ENCODE measurements around the gene TMEM212. TPM values are rescaled to one million over a fixed set of nuclear protein-coding genes. Genes with fewer than 3 reads are reported as not detected.

Gene TMEM212
- total and polyA plus RNA-seq, 2 of the 13 experiments (the other 11 are each of a cell fraction or from before 2014, with no cell fraction given): not detected

GRCh38 chr3:171840811-171841619 lies 2.1 kb upstream of the TMEM212 start (continued):
- TF ChIP-seq ZNF776 (CRISPR knock-in tag; IDR thresholded peaks at IDR 0.05) (no peak), ZNF746 (CRISPR knock-in tag; IDR thresholded peaks at IDR 0.05) (peak; percentile 34; the same call in 1 of the 2 replicates), ZFY (CRISPR knock-in tag; IDR thresholded peaks at IDR 0.05) (peak; percentile 64; the same call in 1 of the 2 replicates), ZNF615 (CRISPR knock-in tag; IDR thresholded peaks at IDR 0.05; ENCODE audit: borderline replicate concordance) (no peak), SUZ12 (IDR thresholded peaks at IDR 0.05; ENCODE audit: low read depth, low read length) (no peak), HOXA5 (CRISPR knock-in tag; IDR thresholded peaks at IDR 0.05) (no peak; the same call in 1 of the 2 replicates), ATF4 (CRISPR knock-in tag; IDR thresholded peaks at IDR 0.05) (peak in 1 of 2 experiments; percentile 91; a peak in 2 of 4 replicates), MED1 (CRISPR knock-in tag; IDR thresholded peaks at IDR 0.05) (peak; percentile 100), FOXJ3 (CRISPR knock-in tag; IDR thresholded peaks at IDR 0.05; ENCODE audit: borderline replicate concordance) (peak; percentile 99), KDM1A (CRISPR knock-in tag; IDR thresholded peaks at IDR 0.05) (0 out of 2 replicates have a peak, but pooled peaks have one; percentile 5), ZNF672 (CRISPR knock-in tag; IDR thresholded peaks at IDR 0.05) (no peak), SMC3 (IDR thresholded peaks at IDR 0.05; ENCODE audit: low read length) (peak; percentile 36; the same call in 1 of the 2 replicates), ZNF160 (CRISPR knock-in tag; IDR thresholded peaks at IDR 0.05) (no peak), TBX3 (IDR thresholded peaks at IDR 0.05; ENCODE audit: borderline replicate concordance) (peak; percentile 95), ZNF20 (CRISPR knock-in tag; IDR thresholded peaks at IDR 0.05) (no peak), ZNF816 (CRISPR knock-in tag; IDR thresholded peaks at IDR 0.05; ENCODE audit: borderline replicate concordance) (peak; percentile 12; the same call in 1 of the 2 replicates), HNF4G (IDR thresholded peaks at IDR 0.05; ENCODE audit: borderline replicate concordance, low read depth, low read length) (peak; percentile 86; the same call in 1 of the 2 replicates), HNF4G (CRISPR knock-in tag; IDR thresholded peaks at IDR 0.05; ENCODE audit: borderline replicate concordance, low read depth) (no peak), TFDP1 (CRISPR knock-in tag; IDR thresholded peaks at IDR 0.05; ENCODE audit: borderline replicate concordance) (peak; percentile 67; the same call in 1 of the 2 replicates), RBM22 (optimal IDR thresholded peaks at IDR 0.05; ENCODE audit: low read length) (peak; percentile 47), NCOA5 (CRISPR knock-in tag; IDR thresholded peaks at IDR 0.05) (no peak), ZNF232 (CRISPR knock-in tag; IDR thresholded peaks at IDR 0.05; ENCODE audit: borderline replicate concordance) (no peak), HNRNPK (IDR thresholded peaks at IDR 0.05; ENCODE audit: low read depth, low read length, poor library complexity, severe bottlenecking) (peak; percentile 18), BCL6 (CRISPR knock-in tag; IDR thresholded peaks at IDR 0.05) (peak; percentile 97), ATF5 (CRISPR knock-in tag; IDR thresholded peaks at IDR 0.05; ENCODE audit: low read depth) (0 out of 2 replicates have a peak, but pooled peaks have one; percentile 78), HMG20B (CRISPR knock-in tag; conservative IDR thresholded peaks at IDR 0.05) (peak; percentile 69), POLR2G (IDR thresholded peaks at IDR 0.05; ENCODE audit: low read depth, low read length) (peak; percentile 76), YY1 (IDR thresholded peaks at IDR 0.05; ENCODE audit: insufficient read depth, insufficient replicate concordance, low read depth, low read length) (peak; percentile 11), ZNF317 (CRISPR knock-in tag; IDR thresholded peaks at IDR 0.05) (no peak)

All from HepG2 (cell line).